Midbrain (tissue), 1 donor: Measurements from ENCODE around the gene CRNKL1.
"Not testable (repeated sequence)": the region's sequence is repeated elsewhere in the genome, so short reads cannot be mapped to it uniquely, and the experiment has no call there.

Experiments used
- DNase-seq: peaks from one replicate; lab custom pipeline; 2025; lab: John Stamatoyannopoulos, UW

The CRNKL1 gene

GRCh38 chr20:20005342-20005741 is 46.9 kb downstream of the CRNKL1 start:
- no peak for DNase-seq

GRCh38 chr20:20003955-20004322 is 48.3 kb downstream of the CRNKL1 start:
- DNase-seq, result not testable (repeated sequence)

- DNase-seq, result peak; percentile 44
Observed at GRCh38 chr20:20003031-20003954, 49.0 kb downstream of the CRNKL1 start.

- DNase-seq, result no peak
Observed at GRCh38 chr20:20002101-20002998, 49.9 kb downstream of the CRNKL1 start.

GRCh38 chr20:20000211-20000968 is 51.9 kb downstream of the CRNKL1 start:
- DNase-seq, result no peak

- no peak for DNase-seq
Observed at GRCh38 chr20:19998990-19999705, 53.1 kb downstream of the CRNKL1 start.

GRCh38 chr20:19996917-19997316 is 55.3 kb downstream of the CRNKL1 start:
- DNase-seq, result peak; percentile 21

GRCh38 chr20:19996222-19996621 is 56.0 kb downstream of the CRNKL1 start:
- no peak for DNase-seq

GRCh38 chr20:19995220-19995863 is 56.9 kb downstream of the CRNKL1 start:
- peak; percentile 75 for DNase-seq

GRCh38 chr20:19993958-19994669 is 58.2 kb downstream of the CRNKL1 start:
- DNase-seq, result peak; percentile 35

GRCh38 chr20:19992996-19993908 is 59.0 kb downstream of the CRNKL1 start:
- DNase-seq, result peak; percentile 37

GRCh38 chr20:19991854-19992253 is 60.4 kb downstream of the CRNKL1 start:
- no peak for DNase-seq

GRCh38 chr20:19991308-19991707 is 61.0 kb downstream of the CRNKL1 start:
- no peak for DNase-seq

- DNase-seq, result no peak
Observed at GRCh38 chr20:19990850-19991249, 61.4 kb downstream of the CRNKL1 start.

- no peak for DNase-seq
Observed at GRCh38 chr20:19987046-19987445, 65.2 kb downstream of the CRNKL1 start.

GRCh38 chr20:19986419-19986818 is 65.8 kb downstream of the CRNKL1 start:
- DNase-seq, result no peak
